ENCODE data around the gene KLHL2. TPM values are rescaled to one million over a fixed set of nuclear protein-coding genes. Genes with fewer than 3 reads are reported as not detected.

Gene KLHL2
- total and polyA plus RNA-seq, 2 of the 13 experiments (the other 11 are each of a cell fraction or from before 2014, with no cell fraction given): 9.2 to 17.6 TPM

- peak; percentile 95 for TF ChIP-seq SNRNP70 (IDR thresholded peaks at IDR 0.05; ENCODE audit: low read depth, low read length)
- peak; percentile 61; the same call in 1 of the 2 replicates for TF ChIP-seq ZBTB25 (CRISPR knock-in tag; IDR thresholded peaks at IDR 0.05)
- TF ChIP-seq NFYC (CRISPR knock-in tag; IDR thresholded peaks at IDR 0.05): peak; percentile 100
- no peak for TF ChIP-seq HNF4G (IDR thresholded peaks at IDR 0.05; ENCODE audit: borderline replicate concordance, low read depth, low read length)
- no peak for TF ChIP-seq HNF4G (CRISPR knock-in tag; IDR thresholded peaks at IDR 0.05; ENCODE audit: borderline replicate concordance, low read depth)
- peak; percentile 71; the same call in 1 of the 2 replicates for TF ChIP-seq ZNF124 (CRISPR knock-in tag; IDR thresholded peaks at IDR 0.05)
- no peak for TF ChIP-seq ZNF577 (CRISPR knock-in tag; IDR thresholded peaks at IDR 0.05; ENCODE audit: borderline replicate concordance, low read depth)
- TF ChIP-seq HHEX (CRISPR knock-in tag; IDR thresholded peaks at IDR 0.05): no peak
- TF ChIP-seq ZBTB39 (CRISPR knock-in tag; IDR thresholded peaks at IDR 0.05): 0 out of 2 replicates have a peak, but pooled peaks have one; percentile 67
- TF ChIP-seq ZNF761 (CRISPR knock-in tag; conservative IDR thresholded peaks at IDR 0.05): peak; percentile 83
- no peak for TF ChIP-seq ZNF75D (CRISPR knock-in tag; IDR thresholded peaks at IDR 0.05; ENCODE audit: borderline replicate concordance)
- no peak for TF ChIP-seq ZFP37 (CRISPR knock-in tag; IDR thresholded peaks at IDR 0.05; ENCODE audit: borderline replicate concordance)
- TF ChIP-seq ZBTB7A (CRISPR knock-in tag; IDR thresholded peaks at IDR 0.05): no peak; the same call in 1 of the 2 replicates
- TF ChIP-seq ZNF839 (CRISPR knock-in tag; IDR thresholded peaks at IDR 0.05; ENCODE audit: borderline replicate concordance): no peak; the same call in 1 of the 2 replicates
- no peak for TF ChIP-seq RNF2 (conservative IDR thresholded peaks at IDR 0.05; ENCODE audit: low read depth)
- TF ChIP-seq ZNF703 (CRISPR knock-in tag; IDR thresholded peaks at IDR 0.05; ENCODE audit: borderline replicate concordance): no peak
- peak; percentile 48; the same call in 1 of the 2 replicates for TF ChIP-seq SRY (CRISPR knock-in tag; IDR thresholded peaks at IDR 0.05)
- TF ChIP-seq SIN3B (IDR thresholded peaks at IDR 0.05; ENCODE audit: low read length): no peak
- TF ChIP-seq MBNL3 (CRISPR knock-in tag; conservative IDR thresholded peaks at IDR 0.05): no peak
- peak; percentile 94 for TF ChIP-seq EEA1 (CRISPR knock-in tag; IDR thresholded peaks at IDR 0.05; ENCODE audit: borderline replicate concordance)
- peak; percentile 8; the same call in 1 of the 2 replicates for TF ChIP-seq ZBTB26 (CRISPR knock-in tag; IDR thresholded peaks at IDR 0.05; ENCODE audit: borderline replicate concordance)
- peak; percentile 4; the same call in 1 of the 2 replicates for TF ChIP-seq HNF4A (CRISPR knock-in tag; IDR thresholded peaks at IDR 0.05)
- TF ChIP-seq NFE2L2 (IDR thresholded peaks at IDR 0.05; ENCODE audit: low read length): no peak
- peak; percentile 74; the same call in 1 of the 2 replicates for TF ChIP-seq ZNF619 (CRISPR knock-in tag; IDR thresholded peaks at IDR 0.05)
- no peak; the same call in 1 of the 2 replicates for TF ChIP-seq NFKBIZ (CRISPR knock-in tag; IDR thresholded peaks at IDR 0.05)
- no peak for TF ChIP-seq ZNF33B (CRISPR knock-in tag; IDR thresholded peaks at IDR 0.05)
- TF ChIP-seq BRD4 (CRISPR knock-in tag; IDR thresholded peaks at IDR 0.05): peak; percentile 67; the same call in 1 of the 2 replicates
- TF ChIP-seq ZBTB42 (CRISPR knock-in tag; IDR thresholded peaks at IDR 0.05): 0 out of 2 replicates have a peak, but pooled peaks have one; percentile 42
Observed at GRCh38 chr4:165327211-165328100, 120.1 kb downstream of the KLHL2 start, which contains the start of gene MSMO1 (continued).
